Kidney (tissue), 14 donors: Measurements from ENCODE around the gene LRIT3. TPM values are rescaled to one million over a fixed set of nuclear protein-coding genes. Genes with fewer than 3 reads are reported as not detected.

Experiments used
- DNase-seq, 5 donors: peaks; one replicate each; pipeline ENCODE4 v3.0.0-alpha.2; 2013 to 2020
- FAIRE-seq: peaks from 2 replicates; lab custom pipeline; 2012; peaks lifted over from hg19 to GRCh38; lab: Jason Lieb, UNC
- H3K27ac ChIP-seq, 2 donors: one replicate each; pipeline ENCODE4 v1.7.0; 2013; ENCODE audit warnings: low read depth in 2 of 2, low read length in 2 of 2, inconsistent platforms in 1 of 2
- H3K27me3 ChIP-seq: one replicate; pipeline ENCODE4 v1.7.1; 2013; ENCODE audit warnings: low read length, inconsistent platforms; ENCODE audit not compliant: control insufficient read depth, insufficient read depth
- H3K36me3 ChIP-seq, 3 donors: one replicate each; pipeline versions ENCODE4 v1.7.0 to v1.7.1; 2013; ENCODE audit warnings: low read length in 3 of 3, control low read depth in 1 of 3, inconsistent platforms in 1 of 3; ENCODE audit not compliant: insufficient read depth in 3 of 3, control insufficient read depth in 2 of 3
- H3K4me1 ChIP-seq, 3 donors: one replicate each; pipeline versions ENCODE4 v1.7.0 to v1.7.1; 2013; ENCODE audit warnings: low read length in 3 of 3, inconsistent platforms in 1 of 3, low read depth in 1 of 3; ENCODE audit not compliant: control insufficient read depth in 2 of 3, insufficient read depth in 2 of 3
- H3K4me3 ChIP-seq, 3 donors: one replicate each; pipeline versions ENCODE4 v1.7.0 to v1.8.1; 2013; ENCODE audit warnings: low read length in 3 of 3, control low read depth in 1 of 3, inconsistent platforms in 1 of 3
- H3K9ac ChIP-seq, 3 donors: one replicate each; pipeline versions ENCODE4 v1.7.0 to v1.7.1; 2013; ENCODE audit warnings: low read length in 3 of 3, control low read depth in 1 of 3, inconsistent platforms in 1 of 3
- H3K9me3 ChIP-seq, 3 donors: one replicate each; pipeline versions ENCODE4 v1.7.0 to v1.7.1; 2013; ENCODE audit warnings: low read length in 3 of 3, control low read depth in 1 of 3, inconsistent platforms in 1 of 3; ENCODE audit not compliant: control insufficient read depth in 2 of 3, insufficient read depth in 1 of 3
- CTCF ChIP-seq: IDR thresholded peaks from 3 replicates; pipeline ENCODE4 v1.5.1; 2012; ENCODE audit warnings: mild to moderate bottlenecking, moderate library complexity, borderline replicate concordance; ENCODE audit not compliant: insufficient read depth; ENCODE audit errors: extremely low read depth
- intact Hi-C: fragments of 100-400 bp; cut with DNase I; formaldehyde crosslinking; loops from one replicate; pipeline ENCODE4 v1.11.1; 2022
- polyA plus RNA-seq: library from polyadenylated mRNA; stranded (reverse); fragments of 350-450 nt; fragmentation: Illumina TruSeq; extraction: RNeasy Lipid Tissue Mini Kit (QIAGEN cat#74804); gene quantifications from one replicate; pipeline ENCODE4 v1.2.3, GENCODE V29; 2014; ENCODE audit warnings: low read depth, low replicate concordance; ENCODE audit not compliant: insufficient read depth
- total RNA-seq: library from RNA; stranded (reverse); fragmentation: NEBNext Ultra II Directional; extraction: Animal tissue kit (Norgen Biotek cat#: 25700); gene quantifications from one replicate; pipeline ENCODE4 v1.2.1, GENCODE V29; 2021
- donor health status: control.
- donor health status: control.
- donor health status: control.
- donor health status: control.
- donor health status: control.
- donor health status: DM: yes; HTN: yes; CAD: no.
- donor health status: Normal renal cell carcinoma (clear cell type).

The LRIT3 gene
- total and polyA plus RNA-seq, 2 donors from 2014 or later = 0.25 to 0.62 TPM

DNA sequence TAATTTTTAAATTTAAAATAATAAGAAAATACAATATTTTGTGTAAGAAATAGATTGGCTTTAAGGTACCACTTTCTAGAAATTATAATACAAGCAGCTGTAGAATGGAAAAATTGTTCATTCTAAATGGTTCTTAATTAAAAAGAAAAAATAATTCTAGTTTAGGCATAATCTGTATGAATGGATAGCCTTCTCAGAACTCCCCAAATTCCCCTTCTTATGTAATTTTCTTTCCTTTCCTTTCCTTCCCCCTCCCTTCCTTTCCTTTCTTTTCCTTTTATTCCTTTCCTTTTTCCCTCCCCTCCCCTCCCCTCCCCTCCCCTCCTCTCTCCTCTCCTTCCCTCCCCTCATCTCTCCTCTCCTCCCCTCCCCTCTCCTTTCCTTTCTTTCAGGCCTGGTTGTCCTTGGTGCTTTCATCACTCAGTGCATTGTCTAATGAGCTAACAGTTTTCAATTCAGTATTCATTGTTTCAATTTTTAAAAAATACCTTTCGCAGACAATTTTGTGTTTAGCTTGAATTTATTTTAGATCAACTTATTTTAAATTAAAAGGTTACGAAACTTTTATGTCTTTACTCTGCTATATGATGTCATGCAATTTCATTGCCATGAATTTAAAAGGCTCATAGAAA is 28.8 kb downstream of the LRIT3 start:
- no peak for DNase-seq
- Histone ChIP-seq H3K27me3 (no peaks in the 10 kb centered on the region), H3K4me3 (no peak overlapping the region), H3K27ac (no peak overlapping the region), H3K9me3 (no peaks in the 10 kb centered on the region), H3K36me3 (no peaks in the 10 kb centered on the region), H3K9ac (no peak overlapping the region), H3K4me1 (no peaks in the 10 kb centered on the region)
- intact Hi-C loops = no loop called here
- no peak for FAIRE-seq
- TF ChIP-seq CTCF = no peak

DNA sequence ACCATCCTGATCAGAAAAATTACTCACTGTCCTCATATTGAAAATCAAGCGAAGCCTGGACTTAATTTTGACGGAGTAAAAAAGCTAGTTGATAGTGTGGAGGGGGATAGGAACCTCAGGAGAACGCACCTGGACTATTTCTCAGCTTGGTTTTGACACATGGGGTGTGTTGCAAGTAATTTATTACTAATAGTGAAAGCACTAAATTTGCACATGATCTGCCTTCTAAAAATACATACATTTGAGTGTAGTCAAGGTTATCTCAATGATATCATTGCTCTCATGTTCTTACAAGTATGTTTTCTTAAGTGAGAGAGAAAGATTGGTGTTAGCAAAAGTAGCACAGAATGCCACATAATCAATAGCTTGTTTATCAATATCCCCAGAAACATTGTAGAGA is 29.5 kb downstream of the LRIT3 start:
- no peak overlapping the region for H3K27ac ChIP-seq
- no peak overlapping the region for H3K4me3 ChIP-seq
- TF ChIP-seq CTCF = no peak
- FAIRE-seq (no peak), DNase-seq (no peak)
- H3K36me3 ChIP-seq = no peaks in the 10 kb centered on the region
- no peaks in the 10 kb centered on the region for H3K27me3 ChIP-seq
- no peak overlapping the region for H3K9ac ChIP-seq
- H3K9me3 ChIP-seq = no peaks in the 10 kb centered on the region
- H3K4me1 ChIP-seq = no peaks in the 10 kb centered on the region
- intact Hi-C loops = no loop called here

DNA sequence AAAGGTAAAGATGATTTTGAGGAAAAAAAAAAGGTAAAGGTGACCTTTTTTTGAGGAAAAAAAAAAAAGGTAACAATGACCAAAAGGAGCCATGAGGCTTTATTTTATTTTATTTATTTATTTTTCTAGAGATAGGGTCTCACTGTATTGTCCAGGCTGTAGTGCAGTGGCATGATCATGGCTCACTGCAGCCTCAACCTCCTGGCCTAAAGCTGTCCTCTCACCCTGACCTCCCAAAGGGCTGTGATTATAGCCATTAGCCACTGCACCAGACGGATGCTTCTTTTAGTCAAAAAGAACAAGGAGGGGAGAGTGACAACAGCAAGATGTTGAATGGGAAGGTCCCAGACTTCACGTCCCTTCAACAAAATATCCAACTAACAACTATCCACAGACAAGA is 30.4 kb downstream of the LRIT3 start:
- Histone ChIP-seq H3K27ac (no peak overlapping the region), H3K4me3 (no peak overlapping the region), H3K27me3 (no peaks in the 10 kb centered on the region), H3K9me3 (no peaks in the 10 kb centered on the region), H3K36me3 (no peaks in the 10 kb centered on the region), H3K9ac (no peak overlapping the region), H3K4me1 (no peaks in the 10 kb centered on the region)
- no peak for TF ChIP-seq CTCF
- DNase-seq (no peak), FAIRE-seq (no peak)
- intact Hi-C loops = no loop called here

- no peaks in the 10 kb centered on the region for H3K36me3 ChIP-seq
- no peak for DNase-seq
- H3K27ac ChIP-seq = no peak overlapping the region
- TF ChIP-seq CTCF = no peak
- no peaks in the 10 kb centered on the region for H3K4me1 ChIP-seq
- intact Hi-C loops = no loop called here
- H3K9ac ChIP-seq = no peak overlapping the region
- no peaks in the 10 kb centered on the region for H3K9me3 ChIP-seq
- no peaks in the 10 kb centered on the region for H3K27me3 ChIP-seq
- FAIRE-seq = no peak
- H3K4me3 ChIP-seq = no peak overlapping the region
These were observed 31.2 kb downstream of the LRIT3 start for GRCh38 chr4:109879081-109879480.
